ENCODE results near the gene OR5T3. TPM values are rescaled to one million over a fixed set of nuclear protein-coding genes. Genes with fewer than 3 reads are reported as not detected.

The OR5T3 gene
- total RNA-seq: not detected in 2 replicates
- polyA plus RNA-seq: not detected in 2 replicates
- not detected in 2 replicates for polyA plus RNA-seq (2011; cell fraction: cytosol; rRNA removed)
- polyA plus RNA-seq (2011; cell fraction: nucleus; rRNA removed): not detected in 2 replicates
- polyA plus RNA-seq (2012): not detected in 2 replicates
- not detected in 2 replicates for polyA minus RNA-seq
- not detected for polyA minus RNA-seq (2011; cell fraction: cytosol; rRNA and poly(A)+ RNA removed)
- polyA minus RNA-seq (2011; cell fraction: nucleus; rRNA and poly(A)+ RNA removed): not detected in 2 replicates
- not detected for Bru-seq, nascent RNA
- BruChase-seq, experiment 1, labeled RNA remaining after a 6-hour chase: not detected
- BruChase-seq, experiment 2, labeled RNA remaining after a 2-hour chase: not detected
- long read RNA-seq: 0 reads

- intact Hi-C loops (cut with micrococcal nuclease): no loop called here
- Histone ChIP-seq H3K9me3 (replicated peaks; ENCODE audit: control insufficient read depth, insufficient read depth, low read length) (peaks cover 3% of the 10 kb centered on the region), H3K79me2 (ENCODE audit: control insufficient read depth, insufficient read depth, low read length) (no peaks in the 10 kb centered on the region), H3K27ac (ENCODE audit: insufficient read depth, low read depth, low read length) (no peak within 1 kb of the TSS), H2AFZ (ENCODE audit: low read depth, low read length) (no peak within 1 kb of the TSS), H3K4me3 (replicated peaks in 1 of 3; ENCODE audit: insufficient read depth in 1 of 3, low read depth in 1 of 3, low read length in 3 of 3) (no peak within 1 kb of the TSS), H4K20me1 (replicated peaks; ENCODE audit: control insufficient read depth, extremely low read depth, insufficient read depth, low read length) (no peaks in the 10 kb centered on the region), H3K36me3 (ENCODE audit: control insufficient read depth in 2 of 2, extremely low read depth in 1 of 2, insufficient read depth in 2 of 2, low read length in 2 of 2) (no peaks in the 10 kb centered on the region), H3K27me3 (ENCODE audit: control insufficient read depth in 2 of 2, insufficient read depth in 2 of 2, low read length in 2 of 2) (no peaks in the 10 kb centered on the region), H3K9ac (replicated peaks; ENCODE audit: extremely low read depth, insufficient read depth, low read length) (no peak within 1 kb of the TSS), H3K9me1 (replicated peaks; ENCODE audit: control insufficient read depth, extremely low read depth, insufficient read depth, low read length) (no peaks in the 10 kb centered on the region), H3K4me2 (ENCODE audit: insufficient read depth, low read length) (no peak within 1 kb of the TSS), H3K4me1 (ENCODE audit: control insufficient read depth, extremely low read depth, insufficient read depth, low read length) (no peaks in the 10 kb centered on the region)
- dilution Hi-C loops (cut with MboI; ENCODE audit: extremely low pct_ligation_motif_present, low sequenced_read_pairs): no loop called here
- no peak for DNase-seq (ENCODE audit: low read depth, low spot score)
- no TSS peak for BruUV-seq (replicated peaks)
- CTCF ChIA-PET: no interaction called here
- POLR2A ChIA-PET: no interaction called here
- no peak for FAIRE-seq
- no peak for TF ChIP-seq CTCF (IDR thresholded peaks at IDR 0.05; ENCODE audit: extremely low read depth in 1 of 2, insufficient read depth in 1 of 2, low read depth in 1 of 2, low read length in 2 of 2)
- no peak for TF ChIP-seq GATA2 (IDR thresholded peaks at IDR 0.05; ENCODE audit: insufficient read depth, insufficient read length, low read depth, low read length)
- TF ChIP-seq FOS (IDR thresholded peaks at IDR 0.05; ENCODE audit: borderline replicate concordance, insufficient read depth, low read length): no peak
- TF ChIP-seq POLR2AphosphoS5 (IDR thresholded peaks at IDR 0.05; ENCODE audit: insufficient read depth, low read depth, low read length): no peak
- no peak for TF ChIP-seq MYC (IDR thresholded peaks at IDR 0.05; ENCODE audit: low read depth, low read length)
- TF ChIP-seq MAX (IDR thresholded peaks at IDR 0.05; ENCODE audit: insufficient read depth, insufficient read length): no peak
- no peak for TF ChIP-seq JUN (IDR thresholded peaks at IDR 0.05; ENCODE audit: borderline replicate concordance, insufficient read depth, insufficient read length, low read depth)
- TF ChIP-seq EZH2 (IDR thresholded peaks at IDR 0.05; ENCODE audit: borderline replicate concordance, low read depth, low read length, severe bottlenecking): no peak
- no peak for TF ChIP-seq POLR2A (IDR thresholded peaks at IDR 0.05; ENCODE audit: low read depth, low read length)
Observed at GRCh38 chr11:56251954-56252353, at the start of gene OR5T3. OR5T3 (plus strand) TSS chr11:56252254; CDS start chr11:56252254, 0 bp downstream.

Data from endothelial cell of umbilical vein (primary cell).